Heart left ventricle (tissue), 13 donors: ENCODE measurements around the gene GPR161.

Source experiments
- POLR2A ChIP-seq, 2 donors: fragments of 450-650 bp; IDR thresholded peaks; one replicate each; pipeline ENCODE4 v1.6.1; 2017; ENCODE audit warnings: antibody characterized with exemption in 2 of 2, mild to moderate bottlenecking in 2 of 2, moderate library complexity in 2 of 2
- TF ChIP-seq, protein P1 (sequence below), 12 donors: fragments of 200-600 bp; sonication (generic) in 4 of 12; IDR thresholded peaks; one replicate each; pipeline versions ENCODE4 v1.5.0 to v1.8.0; 2018 to 2022; ENCODE audit warnings: antibody characterized with exemption in 12 of 12, mild to moderate bottlenecking in 5 of 12
- donor health status: ischemic (EF 13 %, LVEDD 7.1; RV severe dilation, severe dysfunction).
- donor health status: DM: no; HTN: yes; CAD: no.
- donor health status: DM: no; HTN: no; CAD: no.
- donor health status: ischemic (EF 25% LVEDD 6.9; RV normal size, moderate dysfunction).
- donor health status: ischemic (EF 25% LVEDD 5.7; RV mildly dilated, moderate dysfunction).
- donor health status: ischemic (EF 35%, LVEDD 5.7; RV mildly dilated, moderate dysfunction).
- donor health status: nonischemic (EF 11% LVEDD 7.7; RV severe dilation, severe dysfunction).
- donor health status: DM: yes; HTN: yes; CAD: no.
- donor health status: PGD.
- donor health status: ischemic (EF 29% LVEDD 5.4; RV normal size, mild dysfunction).
- donor health status: nonischemic (EF 23%, LVEDD 6.1; RV moderate dilation, normal function).

DNA sequence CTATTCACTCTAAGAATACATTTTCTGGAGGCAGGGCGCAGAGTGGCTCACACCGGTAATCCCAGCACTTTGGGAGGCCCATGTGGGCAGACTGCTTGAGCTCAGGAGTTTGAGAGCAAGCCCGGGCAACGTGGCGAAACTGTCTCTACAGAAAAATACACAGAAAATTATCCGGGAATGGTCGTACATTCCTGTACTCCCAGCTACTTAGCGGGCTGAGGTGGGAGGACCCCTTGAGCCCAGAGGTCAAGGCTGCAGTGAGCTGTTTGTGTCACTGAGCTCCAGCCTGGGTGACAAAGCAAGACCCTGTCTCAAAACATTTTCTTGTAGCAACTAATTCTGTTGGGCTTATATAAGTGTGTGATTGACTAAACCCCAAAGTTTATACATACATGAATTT, 30.5 kb downstream of the GPR161 start:
- TF ChIP-seq, protein P1, sequence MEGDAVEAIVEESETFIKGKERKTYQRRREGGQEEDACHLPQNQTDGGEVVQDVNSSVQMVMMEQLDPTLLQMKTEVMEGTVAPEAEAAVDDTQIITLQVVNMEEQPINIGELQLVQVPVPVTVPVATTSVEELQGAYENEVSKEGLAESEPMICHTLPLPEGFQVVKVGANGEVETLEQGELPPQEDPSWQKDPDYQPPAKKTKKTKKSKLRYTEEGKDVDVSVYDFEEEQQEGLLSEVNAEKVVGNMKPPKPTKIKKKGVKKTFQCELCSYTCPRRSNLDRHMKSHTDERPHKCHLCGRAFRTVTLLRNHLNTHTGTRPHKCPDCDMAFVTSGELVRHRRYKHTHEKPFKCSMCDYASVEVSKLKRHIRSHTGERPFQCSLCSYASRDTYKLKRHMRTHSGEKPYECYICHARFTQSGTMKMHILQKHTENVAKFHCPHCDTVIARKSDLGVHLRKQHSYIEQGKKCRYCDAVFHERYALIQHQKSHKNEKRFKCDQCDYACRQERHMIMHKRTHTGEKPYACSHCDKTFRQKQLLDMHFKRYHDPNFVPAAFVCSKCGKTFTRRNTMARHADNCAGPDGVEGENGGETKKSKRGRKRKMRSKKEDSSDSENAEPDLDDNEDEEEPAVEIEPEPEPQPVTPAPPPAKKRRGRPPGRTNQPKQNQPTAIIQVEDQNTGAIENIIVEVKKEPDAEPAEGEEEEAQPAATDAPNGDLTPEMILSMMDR (IDR thresholded peaks at IDR 0.05) = no peak
- no peak for TF ChIP-seq POLR2A (IDR thresholded peaks at IDR 0.05)
